Endothelial cell of umbilical vein (primary cell): Measurements from ENCODE around the gene TBX19. TPM values are rescaled to one million over a fixed set of nuclear protein-coding genes. Genes with fewer than 3 reads are reported as not detected.
A peak's percentile ranks its signal among the peaks of the same experiment; 100 is the strongest.
"Not testable (repeated sequence)": the region's sequence is repeated elsewhere in the genome, so short reads cannot be mapped to it uniquely, and the experiment has no call there.

Source experiments
- BruUV-seq: library from RNA; stranded (reverse); fragments of 400-500 nt; replicated peaks from 2 replicates; lab custom pipeline; 2021; lab: Mats Ljungman, UMichigan
- CTCF ChIA-PET: fragments of 300-600, 350-600 bp; sonication (Branson Sonifier 250); formaldehyde crosslinking; loops from one replicate; lab custom pipeline; 2021; ENCODE audit warnings: antibody characterized with exemption, inconsistent platforms; lab: Charles Lee
- POLR2A ChIA-PET: fragments of 300-600, 350-600 bp; sonication (Branson Sonifier 250); formaldehyde crosslinking; loops from one replicate; lab custom pipeline; 2021; ENCODE audit warnings: antibody characterized with exemption, inconsistent platforms; lab: Charles Lee
- DNase-seq: peaks from one replicate; pipeline ENCODE4 v3.0.0-alpha.2; 2011; ENCODE audit warnings: low read depth, low spot score
- FAIRE-seq: peaks from 2 replicates; lab custom pipeline; 2011; peaks lifted over from hg19 to GRCh38; lab: Jason Lieb, UNC
- H2AFZ ChIP-seq: 2 replicates; pipeline ENCODE4 v1.6.0; 2012; ENCODE audit warnings: low read depth, low read length, control low read depth, inconsistent platforms
- H3K27ac ChIP-seq: 2 replicates; pipeline ENCODE4 v1.5.1; 2011; ENCODE audit warnings: low read depth, mild to moderate bottlenecking, control low read depth, low read length, moderate library complexity; ENCODE audit not compliant: insufficient read depth
- H3K27me3 ChIP-seq, 2 experiments: 2 replicates each; pipeline versions ENCODE4 v1.6.0 to v1.6.1; 2011; ENCODE audit warnings: low read length in 2 of 2, mixed read lengths in 1 of 2; ENCODE audit not compliant: control insufficient read depth in 2 of 2, insufficient read depth in 2 of 2
- H3K36me3 ChIP-seq, 2 experiments: 2 replicates in 1 of 2; 3 replicates in 1 of 2; pipeline ENCODE4 v1.5.1; 2011; ENCODE audit warnings: low read length in 2 of 2, mild to moderate bottlenecking in 1 of 2, moderate library complexity in 1 of 2; ENCODE audit not compliant: control insufficient read depth in 2 of 2, insufficient read depth in 2 of 2; ENCODE audit errors: extremely low read depth in 1 of 2
- H3K4me1 ChIP-seq: 3 replicates; pipeline ENCODE4 v1.5.1; 2011; ENCODE audit warnings: mild to moderate bottlenecking, low read length; ENCODE audit not compliant: control insufficient read depth, insufficient read depth; ENCODE audit errors: extremely low read depth
- H3K4me2 ChIP-seq: 2 replicates; pipeline ENCODE4 v1.6.1; 2011; ENCODE audit warnings: low read length, control low read depth, mixed read lengths; ENCODE audit not compliant: insufficient read depth
- H3K4me3 ChIP-seq, 3 experiments: fragments of 200-600 bp in 1 of 3; sonication (generic), shearing (Covaris generic) in 1 of 3; replicated peaks in 1 of 3; 2 replicates each; pipeline ENCODE4 v1.5.1; 2011 to 2016; ENCODE audit warnings: control low read depth in 3 of 3, low read length in 3 of 3, mild to moderate bottlenecking in 2 of 3, inconsistent platforms in 1 of 3, low read depth in 1 of 3, moderate library complexity in 1 of 3; ENCODE audit not compliant: insufficient read depth in 1 of 3
- H3K79me2 ChIP-seq: 2 replicates; pipeline ENCODE4 v1.6.0; 2012; ENCODE audit warnings: low read length, inconsistent platforms; ENCODE audit not compliant: control insufficient read depth, insufficient read depth
- H3K9ac ChIP-seq: replicated peaks from 2 replicates; pipeline ENCODE3; 2011; ENCODE audit warnings: low read length, control low read depth; ENCODE audit not compliant: insufficient read depth; ENCODE audit errors: extremely low read depth
- H3K9me1 ChIP-seq: replicated peaks from 3 replicates; pipeline ENCODE4 v1.6.0; 2011; ENCODE audit warnings: mild to moderate bottlenecking, low read length; ENCODE audit not compliant: control insufficient read depth, insufficient read depth; ENCODE audit errors: extremely low read depth
- H3K9me3 ChIP-seq: replicated peaks from 2 replicates; pipeline ENCODE4 v1.5.1; 2012; ENCODE audit warnings: low read length, inconsistent platforms; ENCODE audit not compliant: control insufficient read depth, insufficient read depth
- H4K20me1 ChIP-seq: replicated peaks from 2 replicates; pipeline ENCODE3; 2011; ENCODE audit warnings: mild to moderate bottlenecking, low read length; ENCODE audit not compliant: control insufficient read depth, insufficient read depth; ENCODE audit errors: extremely low read depth
- EZH2 ChIP-seq: IDR thresholded peaks from 2 replicates; pipeline ENCODE4 v1.6.1; 2012; ENCODE audit warnings: borderline replicate concordance, low read depth, mild to moderate bottlenecking, moderate library complexity, low read length, inconsistent platforms; ENCODE audit not compliant: severe bottlenecking
- FOS ChIP-seq: IDR thresholded peaks from 2 replicates; pipeline ENCODE4 v1.6.1; 2011; ENCODE audit warnings: mild to moderate bottlenecking, low read length, moderate library complexity, borderline replicate concordance; ENCODE audit not compliant: insufficient read depth
- GATA2 ChIP-seq: IDR thresholded peaks from 2 replicates; pipeline ENCODE4 v1.7.0; 2011; ENCODE audit warnings: low read depth, mild to moderate bottlenecking, moderate library complexity, mixed read lengths, low read length; ENCODE audit not compliant: insufficient read length, insufficient read depth
- JUN ChIP-seq: IDR thresholded peaks from 2 replicates; pipeline ENCODE4 v1.6.1; 2011; ENCODE audit warnings: borderline replicate concordance, low read depth; ENCODE audit not compliant: insufficient read length, insufficient read depth
- MYC ChIP-seq: IDR thresholded peaks from one replicate; pipeline ENCODE4 v1.6.1; 2011; ENCODE audit warnings: mild to moderate bottlenecking, low read depth, low read length
- POLR2A ChIP-seq: IDR thresholded peaks from 2 replicates; pipeline ENCODE4 v1.6.1; 2012; ENCODE audit warnings: low read depth, mild to moderate bottlenecking, control low read depth, low read length
- POLR2AphosphoS5 ChIP-seq: IDR thresholded peaks from 2 replicates; pipeline ENCODE4 v1.6.1; 2012; ENCODE audit warnings: low read depth, mild to moderate bottlenecking, control low read depth, low read length, moderate library complexity; ENCODE audit not compliant: insufficient read depth
- dilution Hi-C: fragments of 300-500 bp; cut with MboI; formaldehyde crosslinking; loops from one replicate; pipeline ENCODE4 v1.15.0; 2019; ENCODE audit warnings: low sequenced_read_pairs; ENCODE audit not compliant: extremely low pct_ligation_motif_present
- intact Hi-C: fragments of 100-400 bp; cut with micrococcal nuclease; formaldehyde crosslinking; loops from one replicate; pipeline ENCODE4 v1.10.0; 2022
- polyA plus RNA-seq, 4 experiments: library from polyadenylated mRNA; depleted of rRNA in 3 of 4; stranded (reverse) in 3 of 4; unstranded in 1 of 4; fragments of >200 nt; gene quantifications; 2 replicates each; pipeline versions ENCODE4 v1.2.1 to v1.2.3, GENCODE V29; 2011 to 2012; ENCODE audit warnings: missing spikeins in 1 of 4
- total RNA-seq: library from RNA; stranded (reverse); gene quantifications from 2 replicates; pipeline ENCODE4 v1.2.3, GENCODE V29; 2021
- TF ChIP-seq, protein P1 (sequence below): IDR thresholded peaks from 2 replicates; pipeline ENCODE4 v1.6.1; 2011; ENCODE audit not compliant: insufficient read depth, insufficient read length
- TF ChIP-seq, protein P2 (sequence below), 2 donors: IDR thresholded peaks; 1 replicate in 1 of 2; 2 replicates in 1 of 2; pipeline ENCODE4 v1.5.1; 2011; ENCODE audit warnings: low read length in 2 of 2, mild to moderate bottlenecking in 2 of 2, moderate library complexity in 2 of 2, control low read depth in 1 of 2, inconsistent platforms in 1 of 2, low read depth in 1 of 2; ENCODE audit not compliant: insufficient read depth in 1 of 2; ENCODE audit errors: extremely low read depth in 1 of 2

Gene TBX19
- total and polyA plus RNA-seq, 2 donors (not counting 3 experiments of a cell fraction or from before 2014, with no cell fraction given) = 2.3 to 2.8 TPM

DNA sequence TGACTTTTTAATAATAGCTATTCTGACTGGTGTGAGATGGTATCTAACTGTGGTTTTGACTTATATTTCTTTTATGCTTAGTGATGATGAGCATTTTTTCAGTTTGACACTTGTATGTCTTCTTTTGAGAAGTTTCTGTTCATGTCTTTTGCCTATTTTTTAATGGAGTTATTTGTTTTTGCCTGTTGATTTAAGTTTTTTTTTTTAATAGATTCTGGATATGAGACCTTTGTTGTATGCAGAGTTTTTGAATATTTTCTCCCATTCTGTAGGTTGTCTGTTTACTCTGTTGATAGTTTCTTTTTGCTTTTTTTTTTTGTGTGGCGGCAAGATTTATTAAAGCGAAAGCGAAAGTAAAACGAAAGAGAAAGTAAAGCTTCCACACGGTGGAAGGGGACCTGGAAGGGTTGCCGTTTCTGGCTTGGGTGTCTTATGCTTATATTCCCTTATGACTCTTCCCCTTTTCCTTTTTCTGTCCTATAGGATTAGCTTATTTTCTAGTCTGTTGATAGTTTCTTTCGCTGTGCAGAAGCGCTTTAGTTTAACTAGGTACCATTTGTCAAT, 67.6 kb downstream of the TBX19 start:
- DNase-seq = peak; percentile 4
- H3K9me3 ChIP-seq = no peaks in the 10 kb centered on the region
- no peaks in the 10 kb centered on the region for H3K4me1 ChIP-seq
- no TSS peak for BruUV-seq
- no peak overlapping the region for H3K27ac ChIP-seq
- FAIRE-seq = no peak
- H2AFZ ChIP-seq = peak overlapping the region; percentile 68
- H3K9ac ChIP-seq = no peak overlapping the region
- H4K20me1 ChIP-seq = no peaks in the 10 kb centered on the region
- CTCF ChIA-PET = interaction anchor here (0.8 to 1.3 kb wide), 2 partner anchors 14 to 113 kb away, joined by 3 read pairs; no protein-coding TSS in a partner anchor
- intact Hi-C loops = no loop called here
- POLR2A ChIA-PET = no interaction called here
- no peaks in the 10 kb centered on the region for H3K79me2 ChIP-seq
- H3K4me3 ChIP-seq = peak overlapping the region; percentile 9 to 52 (median 15)
- dilution Hi-C loops = no loop called here
- H3K27me3 ChIP-seq = peaks cover 0 to 1% of the 10 kb centered on the region in 2 experiments
- TF ChIP-seq, protein P1, sequence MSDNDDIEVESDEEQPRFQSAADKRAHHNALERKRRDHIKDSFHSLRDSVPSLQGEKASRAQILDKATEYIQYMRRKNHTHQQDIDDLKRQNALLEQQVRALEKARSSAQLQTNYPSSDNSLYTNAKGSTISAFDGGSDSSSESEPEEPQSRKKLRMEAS = no peak
- TF ChIP-seq MYC (no peak), POLR2A (no peak), JUN (no peak), GATA2 (no peak), POLR2AphosphoS5 (no peak), EZH2 (no peak), FOS (no peak)
- TF ChIP-seq, protein P2, sequence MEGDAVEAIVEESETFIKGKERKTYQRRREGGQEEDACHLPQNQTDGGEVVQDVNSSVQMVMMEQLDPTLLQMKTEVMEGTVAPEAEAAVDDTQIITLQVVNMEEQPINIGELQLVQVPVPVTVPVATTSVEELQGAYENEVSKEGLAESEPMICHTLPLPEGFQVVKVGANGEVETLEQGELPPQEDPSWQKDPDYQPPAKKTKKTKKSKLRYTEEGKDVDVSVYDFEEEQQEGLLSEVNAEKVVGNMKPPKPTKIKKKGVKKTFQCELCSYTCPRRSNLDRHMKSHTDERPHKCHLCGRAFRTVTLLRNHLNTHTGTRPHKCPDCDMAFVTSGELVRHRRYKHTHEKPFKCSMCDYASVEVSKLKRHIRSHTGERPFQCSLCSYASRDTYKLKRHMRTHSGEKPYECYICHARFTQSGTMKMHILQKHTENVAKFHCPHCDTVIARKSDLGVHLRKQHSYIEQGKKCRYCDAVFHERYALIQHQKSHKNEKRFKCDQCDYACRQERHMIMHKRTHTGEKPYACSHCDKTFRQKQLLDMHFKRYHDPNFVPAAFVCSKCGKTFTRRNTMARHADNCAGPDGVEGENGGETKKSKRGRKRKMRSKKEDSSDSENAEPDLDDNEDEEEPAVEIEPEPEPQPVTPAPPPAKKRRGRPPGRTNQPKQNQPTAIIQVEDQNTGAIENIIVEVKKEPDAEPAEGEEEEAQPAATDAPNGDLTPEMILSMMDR (IDR thresholded peaks at IDR 0.05; ENCODE audit: extremely low read depth in 1 of 2, insufficient read depth in 1 of 2, low read depth in 1 of 2, low read length in 2 of 2) = no peak
- H3K4me2 ChIP-seq = peak overlapping the region; percentile 36
- no peaks in the 10 kb centered on the region for H3K9me1 ChIP-seq
- no peaks in the 10 kb centered on the region for H3K36me3 ChIP-seq

DNA sequence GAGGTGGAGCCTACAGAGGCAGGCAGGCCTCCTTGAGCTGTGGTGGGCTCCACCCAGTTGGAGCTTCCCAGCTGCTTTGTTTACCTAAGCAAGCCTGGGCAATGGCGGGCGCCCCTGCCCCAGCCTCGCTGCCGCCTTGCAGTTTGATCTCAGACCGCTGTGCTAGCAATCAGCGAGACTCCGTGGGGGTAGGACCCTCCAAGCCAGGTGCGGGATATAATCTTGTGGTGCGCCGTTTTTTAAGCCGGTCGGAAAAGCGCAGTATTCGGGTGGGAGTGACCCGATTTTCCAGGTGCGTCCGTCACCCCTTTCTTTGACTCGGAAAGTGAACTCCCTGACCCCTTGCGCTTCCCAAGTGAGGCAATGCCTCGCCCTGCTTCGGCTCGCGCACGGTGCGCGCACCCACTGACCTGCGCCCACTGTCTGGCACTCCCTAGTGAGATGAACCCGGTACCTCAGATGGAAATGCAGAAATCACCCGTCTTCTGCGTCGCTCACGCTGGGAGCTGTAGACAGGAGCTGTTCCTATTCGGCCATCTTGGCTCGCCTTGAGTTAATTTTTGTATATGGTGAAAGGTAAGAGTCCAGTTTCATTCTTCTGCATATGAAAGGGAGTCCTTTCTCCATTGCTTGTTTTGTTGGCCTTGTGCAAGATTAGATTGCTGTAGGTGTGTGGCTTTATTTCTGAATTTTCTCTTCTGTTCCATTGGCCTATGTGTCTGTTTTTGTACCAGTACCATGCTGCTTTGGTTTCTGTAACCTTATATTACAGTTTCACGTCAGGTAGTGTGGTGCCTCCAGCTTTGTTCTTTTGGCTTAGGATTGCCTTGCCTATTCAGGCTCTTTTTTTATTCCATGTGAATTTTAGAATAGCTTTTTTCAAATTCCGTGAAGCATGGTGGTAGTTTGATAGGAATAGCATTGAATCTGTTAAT, 73.9 kb downstream of the TBX19 start:
- not testable (repeated sequence) for BruUV-seq, H2AFZ ChIP-seq

More for the DNA sequence above, 73.9 kb downstream of the TBX19 start:
- H3K4me1 ChIP-seq, FAIRE-seq, H3K27ac ChIP-seq, DNase-seq, POLR2A ChIA-PET, H3K79me2 ChIP-seq, H3K4me3 ChIP-seq, H3K9ac ChIP-seq, H3K9me1 ChIP-seq, H4K20me1 ChIP-seq, intact Hi-C loops, H3K4me2 ChIP-seq, dilution Hi-C loops, H3K36me3 ChIP-seq, H3K27me3 ChIP-seq, H3K9me3 ChIP-seq: not testable (repeated sequence)
- CTCF ChIA-PET = interaction anchor here (1.3 kb wide), 1 partner anchor 12 kb away, joined by 8 read pairs; no protein-coding TSS in a partner anchor
